Smooth muscle cell (in vitro differentiated cells): ENCODE data around the gene IFNA1. TPM values are rescaled to one million over a fixed set of nuclear protein-coding genes. Genes with fewer than 3 reads are reported as not detected.

Source experiments
- DNase-seq: peaks from one replicate; lab custom pipeline; 2025; ENCODE audit not compliant: unreplicated experiment; lab: John Stamatoyannopoulos, UW
- H2AFZ ChIP-seq: fragments of 200-600 bp; sonication (generic); 2 replicates; pipeline ENCODE4 v1.6.0; 2016; ENCODE audit warnings: antibody characterized with exemption, low read depth, mild to moderate bottlenecking
- H3F3A ChIP-seq: fragments of 200-600 bp; sonication (generic); 2 replicates; pipeline ENCODE4 v1.6.0; 2017; ENCODE audit warnings: antibody characterized with exemption, low read depth
- H3K27ac ChIP-seq: fragments of 200-600 bp; sonication (generic); 2 replicates; pipeline ENCODE4 v1.5.1; 2016; ENCODE audit warnings: low read depth, mild to moderate bottlenecking
- H3K27me3 ChIP-seq: fragments of 200-600 bp; sonication (generic); 2 replicates; pipeline ENCODE4 v1.6.1; 2016; ENCODE audit warnings: low read depth, mild to moderate bottlenecking
- H3K36me3 ChIP-seq: fragments of 200-600 bp; sonication (generic); 2 replicates; pipeline ENCODE4 v1.5.1; 2016; ENCODE audit warnings: low read depth
- H3K4me1 ChIP-seq: fragments of 200-600 bp; sonication (generic); 2 replicates; pipeline ENCODE4 v1.5.1; 2016; ENCODE audit warnings: low read depth
- H3K4me2 ChIP-seq: fragments of 200-600 bp; sonication (generic); 2 replicates; pipeline ENCODE4 v1.6.0; 2016; ENCODE audit warnings: mild to moderate bottlenecking
- H3K4me3 ChIP-seq: fragments of 200-600 bp; sonication (generic); 2 replicates; pipeline ENCODE4 v1.5.1; 2016; ENCODE audit warnings: mild to moderate bottlenecking
- H3K79me2 ChIP-seq: fragments of 200-600 bp; sonication (generic); 2 replicates; pipeline ENCODE4 v1.6.0; 2016; ENCODE audit warnings: low read depth, mild to moderate bottlenecking
- H3K9ac ChIP-seq: fragments of 200-600 bp; sonication (generic); 2 replicates; pipeline ENCODE4 v1.6.0; 2016; ENCODE audit warnings: low read depth
- H3K9me3 ChIP-seq: fragments of 200-600 bp; sonication (generic); replicated peaks from 2 replicates; pipeline ENCODE4 v1.5.1; 2016; ENCODE audit warnings: low read depth
- H4K20me1 ChIP-seq: fragments of 200-600 bp; sonication (generic); 2 replicates; pipeline ENCODE4 v1.6.0; 2016; ENCODE audit warnings: low read depth
- WGBS: methylation state at CpG from one replicate; pipeline ENCODE4 v1.1.7; 2016; ENCODE audit warnings: low lambda C conversion rate; 5-methylcytosine and 5-hydroxymethylcytosine counted together
- polyA plus RNA-seq: library from polyadenylated mRNA; unstranded; fragments of >200 nt; fragmentation: Nextera tagmentation; extraction: Ambion mirVana; gene quantifications from 2 replicates; pipeline ENCODE4 v1.2.1, GENCODE V29; 2016
- total RNA-seq: library from RNA; depleted of rRNA; stranded (reverse); fragments of >200 nt; gene quantifications from 2 replicates; pipeline ENCODE4 v1.2.3, GENCODE V29; 2014
- TF ChIP-seq, protein P1 (sequence below): fragments of 200-600 bp; sonication (generic); IDR thresholded peaks from 2 replicates; pipeline ENCODE4 v1.5.1; 2017; ENCODE audit warnings: borderline replicate concordance, mild to moderate bottlenecking, antibody characterized with exemption; ENCODE audit not compliant: insufficient read depth, poor library complexity, severe bottlenecking

Gene IFNA1
- total and polyA plus RNA-seq, 2 experiments from 2014 or later: not detected

DNA sequence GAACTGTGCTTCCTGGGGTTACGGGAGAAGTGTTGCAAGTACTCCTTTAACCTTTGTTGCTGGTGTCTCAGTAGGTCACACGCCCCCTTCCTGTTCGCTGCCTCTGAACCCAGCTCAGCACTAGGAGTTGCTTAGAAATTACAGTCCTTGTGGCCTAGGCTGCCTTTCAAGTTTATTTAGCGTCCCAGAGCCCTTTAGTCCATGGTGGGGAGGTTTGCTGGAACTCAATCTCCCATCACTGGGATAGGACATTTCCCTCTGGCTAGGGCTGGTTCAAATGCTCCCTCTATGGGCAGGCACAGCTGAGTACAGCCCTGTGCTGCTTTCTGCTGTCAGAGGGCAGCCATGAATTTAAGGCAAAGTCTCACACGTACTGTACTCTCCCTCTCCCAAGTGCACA lies 26.6 kb upstream of the IFNA1 start:
- Histone ChIP-seq H3K27me3 (no peaks in the 10 kb centered on the region), H2AFZ (no peak overlapping the region), H4K20me1 (no peaks in the 10 kb centered on the region), H3K4me1 (no peaks in the 10 kb centered on the region), H3K36me3 (no peaks in the 10 kb centered on the region), H3F3A (no peaks in the 10 kb centered on the region), H3K27ac (no peak overlapping the region), H3K79me2 (no peaks in the 10 kb centered on the region), H3K9ac (no peak overlapping the region), H3K4me3 (no peak overlapping the region), H3K4me2 (no peak overlapping the region), H3K9me3 (no peaks in the 10 kb centered on the region)
- TF ChIP-seq, protein P1, sequence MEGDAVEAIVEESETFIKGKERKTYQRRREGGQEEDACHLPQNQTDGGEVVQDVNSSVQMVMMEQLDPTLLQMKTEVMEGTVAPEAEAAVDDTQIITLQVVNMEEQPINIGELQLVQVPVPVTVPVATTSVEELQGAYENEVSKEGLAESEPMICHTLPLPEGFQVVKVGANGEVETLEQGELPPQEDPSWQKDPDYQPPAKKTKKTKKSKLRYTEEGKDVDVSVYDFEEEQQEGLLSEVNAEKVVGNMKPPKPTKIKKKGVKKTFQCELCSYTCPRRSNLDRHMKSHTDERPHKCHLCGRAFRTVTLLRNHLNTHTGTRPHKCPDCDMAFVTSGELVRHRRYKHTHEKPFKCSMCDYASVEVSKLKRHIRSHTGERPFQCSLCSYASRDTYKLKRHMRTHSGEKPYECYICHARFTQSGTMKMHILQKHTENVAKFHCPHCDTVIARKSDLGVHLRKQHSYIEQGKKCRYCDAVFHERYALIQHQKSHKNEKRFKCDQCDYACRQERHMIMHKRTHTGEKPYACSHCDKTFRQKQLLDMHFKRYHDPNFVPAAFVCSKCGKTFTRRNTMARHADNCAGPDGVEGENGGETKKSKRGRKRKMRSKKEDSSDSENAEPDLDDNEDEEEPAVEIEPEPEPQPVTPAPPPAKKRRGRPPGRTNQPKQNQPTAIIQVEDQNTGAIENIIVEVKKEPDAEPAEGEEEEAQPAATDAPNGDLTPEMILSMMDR: no peak
- 59% methylated on average over 5 of the region's 5 CpGs for WGBS
- no peak for DNase-seq

DNA sequence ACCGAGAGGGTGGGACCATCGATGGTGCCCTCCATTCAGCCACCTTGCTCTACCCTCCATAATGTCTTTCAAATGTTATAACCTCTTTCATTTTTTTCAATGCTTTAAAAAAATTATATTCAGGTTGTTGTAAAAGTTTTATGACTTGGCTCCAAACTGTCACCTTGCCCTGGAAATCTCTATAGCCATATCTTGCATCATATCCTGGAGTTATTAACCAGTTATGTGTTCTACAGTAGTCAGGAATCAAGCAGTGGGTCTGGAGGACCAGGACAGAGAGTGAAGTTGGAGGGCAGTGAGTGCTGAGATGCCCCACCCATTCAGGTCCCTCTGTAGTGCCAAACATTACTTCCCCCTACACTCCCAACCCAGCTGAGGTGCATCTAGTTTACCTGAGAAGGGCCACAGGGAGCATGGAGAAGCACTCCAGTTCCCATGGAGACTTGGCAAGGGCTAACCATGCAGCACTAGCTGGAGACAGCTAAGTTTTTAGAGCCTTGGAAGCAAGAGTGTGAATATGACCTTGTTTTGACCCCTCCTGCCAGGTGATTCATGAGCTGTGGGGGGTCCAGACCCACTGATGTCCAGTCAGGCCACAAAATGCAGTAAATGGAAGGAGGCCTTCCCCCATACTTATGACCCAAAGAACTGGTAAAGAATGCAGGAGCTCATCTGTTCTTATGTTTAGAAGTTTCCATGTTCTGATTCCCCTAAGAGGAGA lies 25.9 kb upstream of the IFNA1 start:
- H3K27ac ChIP-seq: no peak overlapping the region
- no peaks in the 10 kb centered on the region for H3K4me1 ChIP-seq
- no peaks in the 10 kb centered on the region for H3K27me3 ChIP-seq
- no peaks in the 10 kb centered on the region for H3K9me3 ChIP-seq
- no peaks in the 10 kb centered on the region for H3K36me3 ChIP-seq
- WGBS: 94% methylated on average over 2 of the region's 2 CpGs
- no peaks in the 10 kb centered on the region for H4K20me1 ChIP-seq
- no peak overlapping the region for H3K4me2 ChIP-seq
- H3K9ac ChIP-seq: no peak overlapping the region
- no peaks in the 10 kb centered on the region for H3F3A ChIP-seq
- H2AFZ ChIP-seq: no peak overlapping the region
- no peak for DNase-seq
- TF ChIP-seq, protein P1: no peak
- H3K4me3 ChIP-seq: no peak overlapping the region
- H3K79me2 ChIP-seq: no peaks in the 10 kb centered on the region

DNA sequence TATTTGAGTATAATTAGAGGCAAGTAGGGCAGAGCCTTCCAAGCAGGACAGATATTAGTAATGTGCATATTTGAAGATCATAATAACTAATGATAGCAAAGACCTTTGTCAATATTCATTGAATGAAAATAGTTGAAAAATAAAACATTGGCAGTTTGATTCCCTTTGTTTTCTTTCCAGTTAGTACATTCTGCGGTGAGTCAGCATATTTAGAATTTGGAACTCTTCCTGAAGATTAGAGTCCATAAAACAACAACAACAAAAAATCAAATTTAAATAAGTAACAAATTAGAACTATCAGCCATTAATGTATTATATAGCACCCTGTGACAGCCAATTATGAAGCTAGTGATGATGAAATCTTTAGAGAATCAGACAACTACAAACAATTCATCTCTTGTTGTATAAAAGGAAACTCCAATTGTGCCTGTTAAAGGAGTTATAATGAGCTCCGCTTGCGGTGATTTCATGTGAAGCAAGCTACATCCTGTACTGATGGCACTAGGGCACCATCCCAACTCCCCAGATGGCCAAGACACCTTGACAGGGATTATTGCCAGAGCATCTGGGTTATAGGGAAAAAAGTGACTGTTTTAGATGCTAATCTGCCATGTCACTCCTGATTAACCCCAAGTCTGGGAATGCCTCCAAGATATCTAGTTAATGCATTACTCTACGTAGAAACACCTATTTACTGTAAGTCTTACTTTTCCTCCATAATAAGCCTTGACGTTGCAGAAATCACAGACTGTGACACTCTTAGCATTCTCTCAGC lies 24.6 kb upstream of the IFNA1 start:
- H3K9me3 ChIP-seq: no peaks in the 10 kb centered on the region
- H3K4me1 ChIP-seq: no peaks in the 10 kb centered on the region
- H4K20me1 ChIP-seq: no peaks in the 10 kb centered on the region
- no peaks in the 10 kb centered on the region for H3F3A ChIP-seq
- no peak for DNase-seq
- no peak overlapping the region for H3K4me3 ChIP-seq
- no peak overlapping the region for H3K27ac ChIP-seq
- H3K36me3 ChIP-seq: no peaks in the 10 kb centered on the region
- 91% methylated on average over 5 of the region's 5 CpGs for WGBS
- no peak overlapping the region for H3K9ac ChIP-seq
- TF ChIP-seq, protein P1: no peak
- H3K79me2 ChIP-seq: no peaks in the 10 kb centered on the region
- no peaks in the 10 kb centered on the region for H3K27me3 ChIP-seq
- no peak overlapping the region for H2AFZ ChIP-seq
- H3K4me2 ChIP-seq: no peak overlapping the region
